Measurements from ENCODE around the gene SRP9.

DNA sequence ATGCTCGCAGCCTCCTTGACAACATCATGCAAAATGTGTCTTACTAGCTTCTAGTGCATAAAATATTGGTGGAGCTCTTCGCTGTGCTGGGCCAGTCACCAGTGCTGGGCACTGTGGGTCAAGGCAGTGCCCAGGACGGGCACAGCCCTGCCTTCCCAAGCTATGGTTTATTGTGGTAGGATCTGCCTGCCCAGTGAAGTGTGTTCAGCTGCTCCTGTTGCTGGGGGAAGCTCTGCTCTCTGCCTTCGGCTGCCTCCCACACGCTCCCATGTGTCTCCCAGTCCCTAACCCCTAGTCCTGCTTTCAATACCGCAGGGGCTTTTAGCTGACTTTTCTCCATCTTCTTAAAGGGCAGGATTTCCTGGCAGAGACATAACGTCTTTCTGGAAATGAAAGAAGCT lies 48.0 kb downstream of the SRP9 start:
- no peak for TF ChIP-seq POLR2A (IDR thresholded peaks at IDR 0.05)
- TF ChIP-seq, protein P1, sequence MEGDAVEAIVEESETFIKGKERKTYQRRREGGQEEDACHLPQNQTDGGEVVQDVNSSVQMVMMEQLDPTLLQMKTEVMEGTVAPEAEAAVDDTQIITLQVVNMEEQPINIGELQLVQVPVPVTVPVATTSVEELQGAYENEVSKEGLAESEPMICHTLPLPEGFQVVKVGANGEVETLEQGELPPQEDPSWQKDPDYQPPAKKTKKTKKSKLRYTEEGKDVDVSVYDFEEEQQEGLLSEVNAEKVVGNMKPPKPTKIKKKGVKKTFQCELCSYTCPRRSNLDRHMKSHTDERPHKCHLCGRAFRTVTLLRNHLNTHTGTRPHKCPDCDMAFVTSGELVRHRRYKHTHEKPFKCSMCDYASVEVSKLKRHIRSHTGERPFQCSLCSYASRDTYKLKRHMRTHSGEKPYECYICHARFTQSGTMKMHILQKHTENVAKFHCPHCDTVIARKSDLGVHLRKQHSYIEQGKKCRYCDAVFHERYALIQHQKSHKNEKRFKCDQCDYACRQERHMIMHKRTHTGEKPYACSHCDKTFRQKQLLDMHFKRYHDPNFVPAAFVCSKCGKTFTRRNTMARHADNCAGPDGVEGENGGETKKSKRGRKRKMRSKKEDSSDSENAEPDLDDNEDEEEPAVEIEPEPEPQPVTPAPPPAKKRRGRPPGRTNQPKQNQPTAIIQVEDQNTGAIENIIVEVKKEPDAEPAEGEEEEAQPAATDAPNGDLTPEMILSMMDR (IDR thresholded peaks at IDR 0.05) = no peak
- TF ChIP-seq EP300 (IDR thresholded peaks at IDR 0.05) = no peak
- no peak for TF ChIP-seq POLR2AphosphoS5 (IDR thresholded peaks at IDR 0.05)
